Left renal cortex interstitium (tissue), 4 donors: Measurements from ENCODE around the gene SHROOM2. TPM values are rescaled to one million over a fixed set of nuclear protein-coding genes. Genes with fewer than 3 reads are reported as not detected.

Source experiments
- DNase-seq, 4 donors: peaks; one replicate each; pipeline ENCODE4 v3.0.0-alpha.2; 2013; ENCODE audit warnings: low read depth in 4 of 4, low spot score in 2 of 4, missing footprints in 1 of 4
- polyA plus RNA-seq, 4 donors: library from polyadenylated mRNA; unstranded; fragments of 120-200 nt; gene quantifications; one replicate each; pipeline ENCODE4 v1.2.1, GENCODE V29; 2013; ENCODE audit not compliant: insufficient read length in 4 of 4

SHROOM2 gene
- polyA plus RNA-seq, 4 donors: 17.4 to 20.5 (median 18.1) TPM

DNA sequence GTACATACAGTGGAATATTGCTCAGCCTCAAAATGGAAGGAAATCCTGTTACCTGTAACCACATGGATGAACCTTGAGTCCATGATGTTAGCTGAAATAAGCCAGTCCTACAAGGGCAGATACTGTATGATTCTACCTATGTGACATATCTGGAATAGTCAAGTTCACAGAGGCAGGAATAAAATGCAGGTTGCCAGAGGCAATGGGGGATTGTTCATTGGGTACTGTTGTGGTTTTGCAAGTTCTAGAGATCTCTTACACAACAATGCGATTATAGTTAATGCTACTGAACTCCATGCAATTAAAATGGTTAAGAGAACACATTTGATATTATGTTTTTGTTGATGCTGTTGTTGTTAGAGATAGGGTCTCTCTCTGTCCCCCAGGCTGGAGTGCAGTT lies 74.6 kb downstream of the SHROOM2 start:
- no peak for DNase-seq

DNA sequence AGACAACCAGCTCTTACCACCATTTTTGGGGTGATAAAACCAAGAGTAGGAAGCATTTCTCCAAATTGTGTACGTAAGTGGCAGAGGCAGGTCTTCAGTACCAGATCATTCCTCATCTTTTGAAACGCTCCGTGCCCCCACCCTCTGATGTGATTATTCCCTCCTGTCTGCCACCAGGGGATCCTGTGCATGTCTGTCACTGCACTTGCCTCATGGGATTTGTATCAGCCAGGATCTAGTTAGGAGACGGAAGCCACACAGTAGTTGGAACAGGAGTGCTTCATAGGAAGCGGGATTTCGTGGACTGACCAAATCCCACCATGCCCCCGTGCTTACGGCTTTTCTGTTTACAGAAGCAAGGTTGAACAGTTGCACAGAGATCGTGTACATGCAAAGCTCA lies 75.5 kb downstream of the SHROOM2 start:
- DNase-seq: no peak

DNA sequence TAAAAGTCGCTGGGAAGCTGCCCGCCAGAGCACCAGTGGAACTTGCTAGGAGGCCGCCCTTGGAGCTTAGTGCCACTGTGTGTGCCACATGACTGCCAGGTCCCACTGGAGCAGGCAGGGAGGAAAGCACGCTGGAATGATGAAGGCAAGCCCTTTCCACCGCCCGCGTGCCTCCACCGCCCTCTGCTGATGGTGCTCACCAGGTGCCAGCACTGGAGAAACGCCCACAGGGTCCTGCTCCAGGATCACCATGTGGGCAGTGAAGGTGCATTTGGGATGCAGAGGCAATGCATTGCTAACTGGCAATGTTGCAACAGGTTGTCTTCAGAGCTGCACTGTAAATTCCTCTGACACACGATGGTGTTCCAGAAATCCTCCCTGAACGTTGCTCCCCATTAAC lies 76.3 kb downstream of the SHROOM2 start:
- DNase-seq: no peak

DNA sequence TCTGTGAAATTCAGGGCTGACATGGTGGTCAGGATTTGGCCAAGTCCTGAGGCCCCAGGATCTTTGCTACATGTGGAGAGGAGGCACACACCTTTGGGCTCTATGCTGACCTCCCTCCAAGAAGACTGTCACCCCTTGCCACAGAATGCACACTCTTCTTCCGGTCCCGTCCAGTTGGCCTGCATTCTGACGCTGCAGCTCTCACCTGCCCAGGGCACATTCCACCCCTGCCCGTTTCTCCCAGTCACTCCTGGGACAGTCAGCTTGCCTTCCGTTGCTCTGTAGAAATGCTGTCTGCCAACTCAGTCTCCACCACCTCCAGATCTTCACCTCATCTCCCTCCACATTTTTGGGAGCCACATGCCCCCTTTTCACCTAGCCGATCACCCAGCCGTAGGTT lies 76.7 kb downstream of the SHROOM2 start:
- DNase-seq: no peak

DNA sequence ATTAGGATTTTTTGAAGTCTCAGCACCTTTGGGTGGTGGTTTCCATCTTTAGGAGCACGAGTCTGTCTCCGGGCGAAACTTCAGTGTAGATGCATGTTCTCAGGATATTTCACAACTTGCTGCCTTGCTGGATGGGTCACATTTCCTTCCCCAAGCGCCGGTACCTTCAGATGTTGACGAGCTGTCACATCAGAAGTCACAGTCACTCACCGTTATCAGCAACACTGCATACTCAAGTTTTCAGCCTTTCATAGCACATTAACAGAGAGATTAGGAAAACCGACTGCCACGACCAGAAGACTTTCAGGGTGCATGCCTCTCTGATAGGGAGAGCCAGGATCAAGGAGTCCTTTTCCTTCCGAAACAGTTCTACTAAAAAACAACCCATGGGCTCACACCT lies 77.8 kb downstream of the SHROOM2 start:
- no peak for DNase-seq

DNA sequence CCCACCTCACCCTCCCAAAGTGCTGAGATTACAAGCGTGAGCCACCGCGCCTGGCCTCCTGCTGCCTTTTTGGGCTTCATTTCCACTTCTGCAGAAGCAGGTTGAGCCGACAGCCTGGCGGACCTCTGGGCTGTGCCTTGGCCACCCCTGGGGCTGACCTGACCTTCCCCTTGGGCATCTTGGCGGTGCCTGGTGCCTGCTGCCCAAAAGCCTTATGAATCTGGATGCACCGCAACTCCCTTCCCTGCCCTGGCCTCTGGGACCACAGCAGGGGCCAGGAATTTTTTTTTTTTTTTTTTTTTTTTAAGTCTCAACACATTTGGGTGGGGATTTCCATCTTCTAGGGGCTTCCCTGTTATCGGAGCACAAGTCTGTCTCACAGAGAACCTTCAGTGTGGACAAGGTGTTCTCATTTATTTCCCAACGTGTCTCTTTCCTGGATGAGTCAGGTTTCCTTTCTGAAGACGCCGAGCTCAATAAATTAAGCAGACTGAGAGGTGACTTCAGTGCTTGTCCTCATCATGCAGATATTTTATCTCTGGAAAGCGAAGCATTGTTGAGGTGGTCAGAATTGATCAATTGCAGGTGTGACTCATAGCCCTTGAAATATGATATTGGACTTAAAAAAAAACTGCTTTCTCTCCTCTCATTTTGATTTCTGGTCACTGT lies 79.7 kb downstream of the SHROOM2 start:
- DNase-seq: no peak

DNA sequence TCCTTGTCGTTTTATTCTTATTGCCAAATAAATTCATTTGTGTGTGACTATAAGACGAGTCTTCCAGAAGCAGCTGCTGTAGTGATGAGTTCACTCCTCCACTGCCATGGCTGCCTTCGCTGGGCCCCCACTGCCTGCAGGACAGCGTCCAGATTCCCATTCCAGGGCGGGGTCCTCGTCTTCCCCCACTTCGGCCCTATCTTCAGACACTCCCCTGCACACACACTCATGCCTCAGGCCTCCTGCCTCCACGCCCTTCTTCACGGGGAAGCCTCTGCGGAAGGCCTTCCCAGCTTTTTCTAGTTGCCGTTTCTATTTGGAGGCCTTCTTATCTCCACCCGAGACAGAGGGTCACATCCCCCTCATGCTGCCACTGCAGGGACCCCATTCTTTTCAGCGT lies 80.4 kb downstream of the SHROOM2 start:
- DNase-seq: no peak

DNA sequence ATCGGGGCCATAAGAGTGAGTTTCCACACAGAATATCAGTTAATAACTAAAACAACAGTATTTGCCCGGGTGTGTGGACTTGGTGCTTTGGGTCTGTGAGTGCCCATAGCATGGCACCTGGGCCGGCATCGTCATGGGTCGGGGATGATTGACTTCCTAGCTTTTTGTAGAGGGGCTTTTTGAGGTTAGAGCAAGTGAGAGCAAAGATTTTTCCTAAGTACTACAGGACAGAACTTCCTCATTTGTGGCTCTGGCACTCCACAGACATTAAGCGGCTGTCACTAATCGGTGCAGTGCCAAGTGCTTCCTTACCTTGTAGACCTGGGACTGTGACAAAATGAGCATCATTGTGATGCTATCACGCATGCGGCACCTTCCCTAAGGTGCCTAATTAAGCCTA lies 81.0 kb downstream of the SHROOM2 start:
- DNase-seq: no peak

DNA sequence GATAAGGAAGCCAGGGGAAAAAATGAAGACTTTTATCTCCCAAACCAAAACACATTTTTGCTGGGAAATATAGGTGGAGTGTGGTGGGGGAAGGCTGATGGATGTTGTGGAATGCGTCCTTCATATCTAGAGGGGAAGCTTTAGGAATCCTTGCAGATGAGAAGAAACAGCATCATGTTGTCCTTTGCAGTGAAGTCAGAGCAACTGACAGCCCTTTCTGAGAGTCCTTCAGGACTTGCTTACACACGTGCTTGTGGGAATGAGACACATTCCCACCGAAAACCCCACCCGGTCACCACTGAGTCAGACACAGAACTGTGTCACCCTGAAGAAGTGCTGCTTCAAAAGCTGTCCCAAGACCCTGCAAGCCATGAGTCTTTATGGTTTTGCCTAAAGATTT lies 81.5 kb downstream of the SHROOM2 start:
- DNase-seq: no peak

DNA sequence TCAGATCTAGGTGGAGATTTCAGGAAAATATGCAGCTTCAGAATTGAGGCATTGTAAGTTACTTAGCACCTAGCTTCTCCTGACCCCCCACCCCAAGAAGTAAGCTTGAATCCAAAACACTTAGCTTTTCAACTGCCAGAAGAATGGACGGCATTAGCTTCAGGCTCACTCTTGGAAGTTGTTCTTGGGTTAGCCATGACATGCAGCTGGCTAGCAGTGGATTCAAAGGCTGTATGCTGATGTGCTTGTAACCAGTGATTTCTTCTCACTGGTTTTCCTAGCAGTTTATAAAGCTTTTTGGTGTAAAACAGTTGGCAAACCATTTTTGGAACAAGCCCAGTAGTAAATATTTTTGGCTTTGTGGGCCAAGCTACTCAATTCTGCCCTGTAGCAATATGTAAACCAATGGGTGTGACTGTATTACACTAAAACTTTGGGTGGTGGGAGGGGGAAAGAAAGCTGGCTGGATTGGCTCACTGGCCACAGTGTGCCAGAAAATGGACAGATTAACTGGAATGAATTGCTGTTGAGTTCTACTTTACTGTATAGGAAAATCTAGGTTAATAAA lies 85.6 kb downstream of the SHROOM2 start:
- no peak for DNase-seq

DNA sequence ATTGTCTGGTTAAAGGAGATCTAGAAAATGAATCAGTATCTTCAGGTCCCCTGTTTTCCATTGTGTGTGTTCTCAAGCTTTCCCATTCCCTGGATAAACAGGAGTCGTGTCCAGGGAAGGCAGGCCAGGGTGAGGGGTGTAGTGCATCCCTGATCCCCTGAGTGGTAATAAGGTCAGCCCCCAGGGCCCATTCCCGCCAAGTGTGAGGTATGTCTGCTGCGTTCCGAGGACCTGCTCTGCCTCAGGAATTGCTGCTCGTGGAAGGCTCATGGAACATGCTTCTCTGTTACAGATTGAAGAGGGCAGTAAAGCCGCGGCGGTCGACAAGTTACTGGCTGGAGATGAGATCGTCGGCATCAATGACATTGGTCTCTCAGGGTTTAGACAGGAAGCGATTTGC lies 87.1 kb downstream of the SHROOM2 start:
- no peak for DNase-seq

DNA sequence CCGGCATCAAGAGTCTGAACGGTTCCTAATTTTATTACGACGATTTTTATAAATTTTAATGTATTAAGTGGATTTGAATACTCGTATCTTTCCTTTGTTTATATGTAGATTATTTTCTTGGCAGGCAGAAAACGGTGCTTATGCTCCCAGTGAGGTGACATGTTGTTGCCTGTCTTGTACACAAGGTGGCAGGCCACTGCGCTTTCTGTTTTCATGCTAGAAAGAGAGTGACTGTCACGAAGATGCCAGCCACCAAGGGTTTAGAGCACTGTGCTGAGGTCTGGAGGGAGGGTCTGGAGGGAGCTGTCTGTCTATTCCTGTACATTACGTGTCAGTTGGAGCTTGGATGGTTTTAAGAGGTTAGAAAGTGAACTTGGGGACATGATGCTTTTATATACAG lies 87.7 kb downstream of the SHROOM2 start:
- no peak for DNase-seq

DNA sequence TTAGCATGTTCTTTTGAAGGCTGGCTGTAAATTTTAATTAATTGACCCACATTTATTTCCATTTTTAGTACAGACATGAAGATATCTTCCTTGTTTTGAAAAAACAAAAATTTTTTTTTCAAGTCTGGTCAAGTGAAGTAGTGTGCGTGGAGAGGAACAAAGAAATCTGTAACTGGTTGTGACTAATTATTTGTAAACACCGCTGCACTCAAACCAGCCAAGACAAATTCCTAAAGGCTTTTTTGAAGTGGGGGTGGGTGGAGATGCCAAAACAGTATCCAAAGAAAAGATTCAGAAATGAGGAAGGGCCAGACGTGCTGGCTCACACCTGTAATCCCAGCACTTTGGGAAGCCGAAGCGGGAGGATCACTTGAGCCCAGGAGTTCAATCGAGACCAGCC lies 88.3 kb downstream of the SHROOM2 start:
- DNase-seq: no peak

DNA sequence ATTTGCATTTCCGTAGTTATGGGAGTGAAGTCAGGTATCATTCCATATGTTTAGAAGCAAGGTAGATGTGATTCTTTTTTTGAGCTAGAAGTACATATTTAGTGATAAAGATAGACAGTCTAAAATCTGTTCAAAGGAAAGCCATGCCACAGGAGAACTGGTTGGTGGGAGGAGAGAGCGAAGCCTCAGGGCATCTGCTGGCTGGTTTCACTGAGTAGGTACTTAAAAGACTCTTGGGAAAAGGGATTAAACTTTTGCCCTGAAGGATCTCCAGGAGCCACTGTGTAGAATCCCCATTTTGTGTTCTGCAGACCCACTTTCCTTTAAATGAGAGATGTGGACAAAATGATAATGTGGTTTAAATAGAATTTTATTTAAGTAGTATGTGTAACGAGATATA lies 89.6 kb downstream of the SHROOM2 start:
- no peak for DNase-seq

DNA sequence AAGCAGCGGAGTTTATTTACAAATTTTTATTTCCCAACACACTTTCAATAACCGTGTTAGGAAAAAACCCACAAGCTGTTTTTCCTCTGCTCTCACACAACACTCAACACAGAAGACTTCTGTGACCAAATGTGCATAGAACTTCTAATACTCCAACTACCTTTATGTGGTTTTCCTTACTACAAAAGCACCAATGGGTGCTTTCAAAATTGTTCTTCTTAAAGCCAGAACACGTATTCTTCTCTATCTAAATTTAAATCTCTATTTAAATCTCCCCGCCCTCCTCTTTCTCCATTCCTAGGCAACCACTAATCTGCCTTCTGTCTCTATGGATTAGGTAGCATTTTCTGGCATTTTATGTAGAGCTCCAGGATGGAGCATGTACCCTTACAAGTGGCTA lies 90.0 kb downstream of the SHROOM2 start:
- no peak for DNase-seq

DNA sequence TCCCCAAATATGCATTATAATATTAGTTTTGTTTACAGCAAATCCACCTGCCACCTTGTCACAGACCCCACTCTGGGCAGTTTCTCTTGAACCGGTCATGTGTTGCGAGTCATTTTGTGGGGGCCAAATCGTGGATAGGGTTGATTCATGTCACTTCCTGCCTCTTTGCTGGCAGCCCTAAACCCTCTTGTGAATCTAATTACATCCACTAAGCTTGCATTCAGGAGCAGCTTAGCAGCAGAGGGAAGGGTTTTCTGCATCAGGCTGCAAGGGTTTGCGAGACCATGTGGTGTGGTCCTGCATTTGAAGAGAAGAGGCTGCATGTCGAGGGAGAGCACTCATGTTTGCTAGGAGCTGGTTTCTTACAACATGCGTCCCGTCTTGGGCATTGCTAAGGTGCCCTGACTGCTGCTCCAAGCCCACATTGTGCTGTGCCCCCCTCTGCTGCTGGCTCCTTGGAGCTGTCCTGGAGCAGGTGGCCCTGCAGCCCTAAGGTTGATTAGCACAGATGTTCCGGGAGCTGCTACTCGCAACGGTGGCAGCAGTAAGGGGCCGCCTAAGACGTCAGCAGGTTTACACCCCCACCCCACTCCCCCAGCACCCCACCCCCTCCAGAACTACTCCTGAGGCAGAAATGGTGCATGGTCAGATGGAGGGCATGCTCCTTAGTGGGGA lies 92.1 kb downstream of the SHROOM2 start:
- DNase-seq: no peak

DNA sequence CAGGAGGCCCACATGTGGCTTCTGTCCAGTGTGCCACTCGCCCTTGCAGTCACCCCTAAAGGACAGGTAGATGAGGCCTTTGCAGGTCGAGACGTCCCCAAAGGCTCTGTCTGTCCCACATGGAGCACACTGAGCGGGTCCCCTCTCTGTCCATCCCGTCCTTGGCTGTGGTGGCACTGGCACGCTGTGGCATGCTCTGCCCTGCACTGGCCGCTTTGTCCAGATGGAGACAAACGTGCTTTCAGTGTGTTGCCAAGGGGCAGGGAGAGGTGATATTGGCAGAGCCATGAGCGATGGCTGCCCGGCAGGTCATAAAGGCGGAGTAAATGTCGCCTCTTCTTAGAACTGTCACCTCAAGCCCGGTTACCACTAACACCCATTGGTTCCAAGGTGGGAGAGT lies 94.0 kb downstream of the SHROOM2 start:
- no peak for DNase-seq

DNA sequence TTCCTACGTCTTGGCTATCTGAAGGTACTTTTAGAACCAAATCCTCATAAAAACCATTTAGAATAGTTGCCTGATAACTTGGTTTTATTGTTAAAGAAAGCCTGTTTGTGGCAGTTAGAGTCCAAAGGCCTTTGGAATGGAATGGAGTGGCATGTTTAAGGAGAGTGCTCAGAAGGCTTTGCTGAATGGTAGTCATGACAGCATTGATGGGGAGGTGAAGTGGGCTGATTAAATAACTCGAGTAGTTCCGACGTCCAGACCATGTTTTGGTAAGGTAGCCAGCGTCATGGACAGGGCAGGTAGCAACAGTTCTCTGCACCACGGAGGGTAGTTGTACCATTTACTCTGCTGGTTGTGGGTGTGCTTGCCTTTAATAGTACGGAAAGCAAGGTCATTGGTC lies 94.6 kb downstream of the SHROOM2 start:
- no peak for DNase-seq

DNA sequence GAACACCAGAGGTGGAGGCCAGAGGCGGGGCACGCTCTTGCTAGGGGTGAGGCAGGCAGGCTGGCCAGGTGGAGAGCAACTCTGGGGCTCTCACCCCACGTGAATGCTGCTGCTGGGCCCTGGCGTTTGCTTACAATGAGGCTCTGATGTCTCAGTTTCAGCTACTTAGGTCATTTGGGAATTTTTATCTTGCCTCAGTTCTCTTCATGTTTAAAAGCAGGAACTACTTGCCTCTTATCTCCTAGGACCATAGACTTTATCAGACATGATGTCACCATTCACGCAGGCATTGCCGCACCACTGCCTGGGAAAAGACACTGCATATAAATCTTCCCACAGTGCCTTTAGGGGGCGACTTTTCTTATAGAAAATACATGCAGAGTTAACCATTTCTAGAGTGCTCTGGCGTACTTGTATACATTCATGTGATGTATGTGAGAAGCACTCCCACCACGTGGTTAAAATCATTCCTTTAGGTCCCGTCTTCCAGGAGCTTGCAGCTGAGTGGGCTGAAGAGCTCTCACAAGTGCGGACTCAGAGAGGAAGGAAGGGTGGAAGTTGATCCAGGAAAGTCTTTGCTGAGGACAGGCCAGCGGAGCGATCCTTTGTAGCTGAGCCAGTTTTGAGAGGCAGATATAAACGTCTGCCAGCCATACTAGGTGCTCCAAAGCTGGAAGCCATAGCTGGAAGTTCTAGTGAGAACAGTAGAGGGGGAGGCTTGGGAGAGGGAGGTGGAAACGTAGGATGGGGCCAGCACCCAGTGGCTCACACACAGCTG lies 96.6 kb downstream of the SHROOM2 start:
- no peak for DNase-seq

DNA sequence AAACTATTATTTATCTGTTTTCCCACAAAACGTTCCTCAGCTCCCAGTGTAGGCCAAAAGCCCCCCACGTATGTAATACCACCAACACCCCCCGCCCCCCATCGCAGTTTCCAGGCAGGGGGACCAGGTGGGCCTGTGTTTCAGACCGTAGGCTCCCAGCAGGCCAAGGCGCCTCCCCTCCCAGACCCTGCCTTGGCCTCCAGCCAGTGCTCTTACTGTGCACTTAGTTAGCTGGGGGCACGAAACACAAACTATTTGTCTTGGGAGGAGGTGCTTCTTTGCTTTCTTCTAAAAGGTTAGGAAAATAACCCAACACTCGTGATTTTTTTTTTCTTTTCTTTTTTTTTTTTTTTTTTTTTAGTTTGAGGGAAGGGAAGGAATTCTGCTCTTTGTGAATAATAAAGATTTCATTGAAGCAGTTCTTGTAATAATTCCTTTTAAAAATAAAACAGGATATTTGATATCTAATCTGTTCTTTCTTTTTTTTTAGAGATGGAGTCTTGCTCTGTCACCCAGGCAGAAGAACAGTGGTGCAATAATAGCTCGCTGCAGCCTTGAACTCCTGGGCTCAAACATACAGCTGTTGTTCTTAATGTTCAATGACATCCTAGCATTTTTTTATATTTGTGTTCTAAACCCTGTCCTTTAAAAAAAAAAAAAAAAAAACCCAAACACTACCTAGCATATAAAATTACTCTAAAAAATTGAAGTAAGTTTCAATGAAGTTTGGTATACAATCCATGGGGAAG lies 98.0 kb downstream of the SHROOM2 start:
- no peak for DNase-seq

DNA sequence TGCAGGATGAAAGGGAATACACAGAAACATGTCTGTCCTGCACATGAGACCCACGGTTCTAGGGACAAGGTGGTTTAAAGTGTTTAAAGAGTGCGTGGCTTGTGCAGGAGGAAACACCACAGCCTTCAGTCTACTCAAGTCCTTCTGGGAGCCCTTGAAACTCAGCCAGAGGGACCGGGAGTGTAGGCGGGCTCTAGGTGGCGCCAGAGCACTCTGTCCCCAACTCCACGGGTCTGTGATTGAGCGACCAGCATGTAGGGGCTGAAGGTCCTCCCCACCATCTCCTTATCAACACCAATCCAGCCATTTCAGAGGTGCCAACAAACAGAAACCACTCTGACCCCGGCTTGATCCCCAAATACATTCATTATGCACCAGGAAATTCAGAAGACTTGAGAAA lies 98.9 kb downstream of the SHROOM2 start:
- no peak for DNase-seq
